Gastrocnemius medialis (tissue), 4 donors: ENCODE results near the gene NAA60.

Source experiments
- CTCF ChIP-seq, 5 experiments: fragments of 450-650 bp in 3 of 5; fragments of 200-600 bp in 2 of 5; sonication (generic) in 2 of 5; IDR thresholded peaks in 4 of 5; conservative IDR thresholded peaks in 1 of 5; 1 replicate in 4 of 5; 2 replicates in 1 of 5; pipeline ENCODE4 v1.5.1; 2016 to 2019; ENCODE audit warnings: antibody characterized with exemption in 5 of 5, mild to moderate bottlenecking in 3 of 5, moderate library complexity in 3 of 5
- POLR2A ChIP-seq, 2 donors: fragments of 450-650 bp; IDR thresholded peaks; one replicate each; pipeline ENCODE4 v1.6.1; 2017; ENCODE audit warnings: antibody characterized with exemption in 2 of 2, mild to moderate bottlenecking in 2 of 2, moderate library complexity in 2 of 2

- TF ChIP-seq POLR2A (IDR thresholded peaks at IDR 0.05) (no peak), CTCF (IDR thresholded peaks at IDR 0.05 in 4 of 5, conservative IDR thresholded peaks at IDR 0.05 in 1 of 5) (no peak)
These were observed 41.0 kb downstream of the NAA60 start for GRCh38 chr16:3484318-3485096.
